ENCODE data around the gene SPTBN1. TPM values are rescaled to one million over a fixed set of nuclear protein-coding genes. Genes with fewer than 3 reads are reported as not detected.

The SPTBN1 gene
- total RNA-seq, 1 experiment from 2014 or later, result 81.0 TPM

- no peak for DNase-seq (ENCODE audit: low spot score)
- in situ Hi-C loops (cut with HindIII; ENCODE audit: low sequenced_read_pairs), result no loop called here
These were observed 175.6 kb downstream of the SPTBN1 start for GRCh38 chr2:54631755-54632154.

- in situ Hi-C loops (cut with HindIII; ENCODE audit: low sequenced_read_pairs), result no loop called here
- no peak for DNase-seq (ENCODE audit: low spot score)
These were observed 176.9 kb downstream of the SPTBN1 start for GRCh38 chr2:54632733-54633692.

GRCh38 chr2:54634021-54634420, 177.9 kb downstream of the SPTBN1 start:
- in situ Hi-C loops (cut with HindIII; ENCODE audit: low sequenced_read_pairs), result no loop called here
- DNase-seq (ENCODE audit: low spot score), result no peak

- no peak for DNase-seq (ENCODE audit: low spot score)
- in situ Hi-C loops (cut with HindIII; ENCODE audit: low sequenced_read_pairs), result no loop called here
These were observed 178.7 kb downstream of the SPTBN1 start for GRCh38 chr2:54634564-54635511.

GRCh38 chr2:54635554-54636152, 179.5 kb downstream of the SPTBN1 start:
- no peak for DNase-seq (ENCODE audit: low spot score)
- in situ Hi-C loops (cut with HindIII; ENCODE audit: low sequenced_read_pairs), result no loop called here

- peak; percentile 71 for DNase-seq (ENCODE audit: low spot score)
- in situ Hi-C loops (cut with HindIII; ENCODE audit: low sequenced_read_pairs), result no loop called here
These were observed 180.4 kb downstream of the SPTBN1 start for GRCh38 chr2:54636415-54637139.

GRCh38 chr2:54638103-54638502, 182.0 kb downstream of the SPTBN1 start:
- in situ Hi-C loops (cut with HindIII; ENCODE audit: low sequenced_read_pairs), result no loop called here

GRCh38 chr2:54638774-54639187, 182.7 kb downstream of the SPTBN1 start:
- in situ Hi-C loops (cut with HindIII; ENCODE audit: low sequenced_read_pairs), result no loop called here
- DNase-seq (ENCODE audit: low spot score), result no peak

More at GRCh38 chr2:54638103-54638502, 182.0 kb downstream of the SPTBN1 start:
- DNase-seq (ENCODE audit: low spot score), result no peak

- no peak for DNase-seq (ENCODE audit: low spot score)
- in situ Hi-C loops (cut with HindIII; ENCODE audit: low sequenced_read_pairs), result no loop called here
These were observed 183.5 kb downstream of the SPTBN1 start for GRCh38 chr2:54639609-54640008.

- no peak for DNase-seq (ENCODE audit: low spot score)
- in situ Hi-C loops (cut with HindIII; ENCODE audit: low sequenced_read_pairs), result no loop called here
These were observed 184.9 kb downstream of the SPTBN1 start for GRCh38 chr2:54640834-54641540.

- in situ Hi-C loops (cut with HindIII; ENCODE audit: low sequenced_read_pairs), result no loop called here
- DNase-seq (ENCODE audit: low spot score), result peak; percentile 56
These were observed 185.9 kb downstream of the SPTBN1 start for GRCh38 chr2:54641988-54642387.

- in situ Hi-C loops (cut with HindIII; ENCODE audit: low sequenced_read_pairs), result no loop called here
- no peak for DNase-seq (ENCODE audit: low spot score)
These were observed 186.7 kb downstream of the SPTBN1 start for GRCh38 chr2:54642677-54643430.

- in situ Hi-C loops (cut with HindIII; ENCODE audit: low sequenced_read_pairs), result no loop called here
- DNase-seq (ENCODE audit: low spot score), result no peak
These were observed 188.1 kb downstream of the SPTBN1 start for GRCh38 chr2:54644236-54644635.

- in situ Hi-C loops (cut with HindIII; ENCODE audit: low sequenced_read_pairs), result no loop called here
- no peak for DNase-seq (ENCODE audit: low spot score)
These were observed 190.2 kb downstream of the SPTBN1 start for GRCh38 chr2:54646170-54646927.

GRCh38 chr2:54648256-54648655, 192.1 kb downstream of the SPTBN1 start:
- peak; percentile 50 for DNase-seq (ENCODE audit: low spot score)
- in situ Hi-C loops (cut with HindIII; ENCODE audit: low sequenced_read_pairs), result no loop called here

- DNase-seq (ENCODE audit: low spot score), result no peak
- in situ Hi-C loops (cut with HindIII; ENCODE audit: low sequenced_read_pairs), result no loop called here
These were observed 193.1 kb downstream of the SPTBN1 start for GRCh38 chr2:54649191-54649590.

- in situ Hi-C loops (cut with HindIII; ENCODE audit: low sequenced_read_pairs), result no loop called here
- no peak for DNase-seq (ENCODE audit: low spot score)
These were observed 193.5 kb downstream of the SPTBN1 start for GRCh38 chr2:54649633-54650032.
